GM12865 (cell line): ENCODE measurements around the gene FBLN5.

Experiments used
- DNase-seq: peaks from one replicate; pipeline ENCODE4 v3.0.0; 2010; ENCODE audit warnings: low read depth
- H3K4me3 ChIP-seq: 2 replicates; pipeline ENCODE4 v1.5.1; 2011; ENCODE audit warnings: mild to moderate bottlenecking, low read depth, low read length, control low read depth
- TF ChIP-seq, protein P1 (sequence below): IDR thresholded peaks from 2 replicates; pipeline ENCODE4 v1.5.1; 2011; ENCODE audit warnings: low read length, control low read depth, low read depth, inconsistent platforms; ENCODE audit not compliant: insufficient read depth; ENCODE audit errors: missing control alignments

Gene FBLN5

DNA sequence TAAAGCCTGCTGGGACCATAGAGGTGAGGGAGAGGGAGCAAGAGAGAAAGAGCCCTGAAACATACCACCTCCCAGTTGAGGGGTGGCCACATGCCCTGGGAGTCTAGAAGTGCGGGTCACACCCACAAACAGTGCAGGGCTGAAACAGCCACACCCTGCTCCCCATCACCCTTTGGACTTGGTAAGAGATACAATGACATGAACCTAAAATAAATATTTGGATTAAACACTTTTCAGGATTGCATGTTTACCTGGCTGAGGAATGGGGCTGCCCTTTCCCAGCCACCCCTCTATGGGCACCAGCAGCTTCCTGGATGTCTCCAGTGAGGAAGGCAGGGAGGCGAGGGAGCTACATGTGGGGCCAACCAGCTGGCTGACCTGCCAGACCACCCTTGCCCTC, 41.1 kb downstream of the FBLN5 start:
- H3K4me3 ChIP-seq = no peak overlapping the region
- TF ChIP-seq, protein P1, sequence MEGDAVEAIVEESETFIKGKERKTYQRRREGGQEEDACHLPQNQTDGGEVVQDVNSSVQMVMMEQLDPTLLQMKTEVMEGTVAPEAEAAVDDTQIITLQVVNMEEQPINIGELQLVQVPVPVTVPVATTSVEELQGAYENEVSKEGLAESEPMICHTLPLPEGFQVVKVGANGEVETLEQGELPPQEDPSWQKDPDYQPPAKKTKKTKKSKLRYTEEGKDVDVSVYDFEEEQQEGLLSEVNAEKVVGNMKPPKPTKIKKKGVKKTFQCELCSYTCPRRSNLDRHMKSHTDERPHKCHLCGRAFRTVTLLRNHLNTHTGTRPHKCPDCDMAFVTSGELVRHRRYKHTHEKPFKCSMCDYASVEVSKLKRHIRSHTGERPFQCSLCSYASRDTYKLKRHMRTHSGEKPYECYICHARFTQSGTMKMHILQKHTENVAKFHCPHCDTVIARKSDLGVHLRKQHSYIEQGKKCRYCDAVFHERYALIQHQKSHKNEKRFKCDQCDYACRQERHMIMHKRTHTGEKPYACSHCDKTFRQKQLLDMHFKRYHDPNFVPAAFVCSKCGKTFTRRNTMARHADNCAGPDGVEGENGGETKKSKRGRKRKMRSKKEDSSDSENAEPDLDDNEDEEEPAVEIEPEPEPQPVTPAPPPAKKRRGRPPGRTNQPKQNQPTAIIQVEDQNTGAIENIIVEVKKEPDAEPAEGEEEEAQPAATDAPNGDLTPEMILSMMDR = no peak
- no peak for DNase-seq

DNA sequence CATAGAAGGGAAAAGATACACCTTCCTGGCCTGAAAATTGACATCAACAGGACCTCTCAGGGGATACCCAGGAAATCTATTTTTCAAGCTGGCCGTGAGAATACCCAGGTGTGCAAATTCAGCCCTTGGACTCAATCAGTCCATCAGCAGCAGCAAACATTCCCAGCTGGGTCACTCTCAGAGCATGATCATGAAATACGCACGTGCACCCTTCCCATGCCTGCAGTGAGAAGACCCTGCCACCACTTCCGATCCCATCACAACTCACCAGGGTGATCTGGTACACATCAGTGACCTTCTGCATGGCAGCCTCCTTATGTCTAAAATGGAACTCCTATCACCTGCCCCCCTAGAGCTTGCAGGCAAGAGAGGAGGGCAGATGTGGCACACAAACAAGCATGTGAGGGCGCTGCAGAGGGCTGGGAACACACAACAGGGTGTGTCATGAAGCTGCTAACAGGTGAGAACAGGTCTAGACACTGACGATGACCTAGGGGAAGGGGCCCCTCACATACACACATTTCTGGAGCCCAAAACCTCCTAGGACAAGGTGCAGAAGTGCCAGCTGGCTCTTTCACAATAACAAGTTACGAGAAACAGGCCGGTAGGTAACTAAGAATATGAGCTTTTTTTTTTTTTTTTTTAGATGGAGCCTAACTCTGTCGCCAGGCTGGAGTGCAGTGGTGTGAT, 42.4 kb downstream of the FBLN5 start:
- DNase-seq = no peak
- no peak overlapping the region for H3K4me3 ChIP-seq
- TF ChIP-seq, protein P1 = no peak

DNA sequence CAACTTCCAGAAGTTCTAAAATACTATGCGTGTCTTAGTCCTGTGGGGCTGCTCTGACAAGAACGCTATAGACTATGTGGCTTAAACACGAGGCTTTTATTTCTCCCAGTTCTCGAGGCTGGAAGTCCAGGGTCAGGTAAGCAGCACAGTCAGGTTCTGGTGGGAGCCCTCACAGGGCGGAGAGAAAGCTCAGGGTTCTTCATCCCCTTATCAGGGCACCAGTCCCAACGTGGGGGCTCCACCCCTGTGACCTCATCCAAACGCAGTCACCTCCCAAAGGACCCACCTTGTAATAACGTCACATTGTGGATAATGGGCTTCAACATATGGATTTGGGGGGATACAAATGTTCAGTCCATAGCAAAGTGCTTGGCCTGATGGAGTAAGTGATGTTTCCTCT, 43.0 kb downstream of the FBLN5 start:
- DNase-seq = no peak
- TF ChIP-seq, protein P1 = no peak
- no peak overlapping the region for H3K4me3 ChIP-seq

DNA sequence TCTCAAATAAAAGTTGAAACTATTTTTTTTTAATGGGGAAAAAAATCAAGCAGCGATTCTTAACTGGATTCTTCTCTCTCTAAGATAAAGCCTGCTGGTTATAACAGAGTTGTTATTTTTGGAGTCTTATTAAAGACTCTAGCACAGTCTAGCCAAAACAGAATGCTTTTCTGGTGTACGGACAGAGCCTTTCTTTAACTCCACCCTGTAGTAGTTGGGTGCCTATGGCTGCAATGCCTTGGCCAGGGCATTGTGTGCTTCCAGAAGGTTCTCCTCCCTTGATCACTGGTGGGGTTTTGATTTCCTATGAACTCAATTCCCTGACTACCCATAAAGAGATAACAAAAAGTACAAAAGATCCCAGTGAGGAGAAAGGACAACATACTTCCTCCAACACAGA, 44.4 kb downstream of the FBLN5 start:
- TF ChIP-seq, protein P1 = no peak
- DNase-seq = no peak
- H3K4me3 ChIP-seq = no peak overlapping the region

DNA sequence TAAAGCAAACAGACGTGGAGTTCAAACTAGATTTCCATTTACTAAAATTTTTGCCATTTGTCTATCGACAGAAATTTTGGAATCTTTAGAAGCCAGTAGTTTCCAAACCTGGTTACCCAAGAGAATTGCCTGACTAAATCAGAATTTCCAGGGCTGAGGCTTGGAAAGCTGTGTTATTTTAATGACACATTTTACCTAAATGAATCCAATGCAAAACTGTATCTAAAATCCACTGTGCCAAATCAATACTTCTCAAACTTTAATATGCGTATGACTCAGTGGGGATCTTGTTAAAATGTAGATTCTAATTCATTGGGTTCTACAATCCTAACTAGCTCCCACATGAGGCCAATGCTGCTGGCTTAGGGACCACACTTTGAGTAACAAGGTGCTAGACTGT, 45.2 kb downstream of the FBLN5 start:
- TF ChIP-seq, protein P1 = no peak
- DNase-seq = no peak
- no peak overlapping the region for H3K4me3 ChIP-seq

DNA sequence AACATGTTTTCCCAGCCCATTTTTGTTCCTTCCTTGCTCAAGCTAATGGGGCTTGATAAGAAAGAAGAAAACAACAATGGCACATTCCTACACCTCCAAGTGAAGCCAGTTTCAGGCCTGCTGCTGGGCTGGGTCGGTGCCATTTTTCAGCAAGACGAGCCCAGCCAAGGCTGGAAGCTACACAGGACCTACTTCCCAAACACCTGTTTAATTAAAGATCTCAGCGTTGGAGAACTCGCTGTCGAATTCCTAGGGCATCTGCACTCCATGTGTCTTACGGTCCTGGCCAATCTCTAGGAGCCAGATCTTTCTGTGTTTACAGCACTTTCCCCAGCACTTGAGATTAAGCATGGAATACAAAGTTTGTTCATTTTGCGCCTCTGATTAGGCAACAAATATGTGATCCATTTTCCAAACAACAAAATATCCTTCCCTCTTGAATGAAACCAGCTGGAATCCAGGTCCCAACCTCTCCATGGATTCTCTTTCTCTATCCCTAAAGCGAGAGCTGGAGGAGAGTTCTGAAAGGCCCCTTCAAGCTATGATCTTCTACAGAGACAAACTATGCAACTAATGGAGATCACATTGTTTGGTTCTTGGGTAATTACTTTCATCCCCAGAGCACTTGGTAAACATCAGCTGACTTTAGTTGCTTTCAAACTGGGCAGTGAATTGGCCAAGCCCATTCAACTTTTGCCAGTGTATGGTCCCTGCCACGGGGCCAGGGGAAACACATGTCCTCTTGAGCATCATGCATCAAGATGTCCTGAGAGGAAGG, 45.9 kb downstream of the FBLN5 start:
- no peak overlapping the region for H3K4me3 ChIP-seq
- TF ChIP-seq, protein P1 = no peak
- DNase-seq = no peak
